HL-60 (cell line): ENCODE measurements around the gene KBTBD12.

Experiments
- CTCF ChIP-seq: IDR thresholded peaks from one replicate; pipeline ENCODE4 v1.5.1; 2011; ENCODE audit warnings: low read length, control low read depth, inconsistent platforms; ENCODE audit not compliant: insufficient read depth
- POLR2AphosphoS5 ChIP-seq: IDR thresholded peaks from 2 replicates; pipeline ENCODE4 v1.6.1; 2012; ENCODE audit warnings: low read depth

- no peak for TF ChIP-seq CTCF
- no peak for TF ChIP-seq POLR2AphosphoS5
Observed at GRCh38 chr3:127915115-127915936, at the start of gene KBTBD12.
